Duodenal mucosa (tissue), 2 donors: ENCODE measurements around the gene AAK1.
A peak's percentile ranks its signal among the peaks of the same experiment; 100 is the strongest.
"Not testable (repeated sequence)": the region's sequence is repeated elsewhere in the genome, so short reads cannot be mapped to it uniquely, and the experiment has no call there.

Source experiments
- H3K27ac ChIP-seq: one replicate; pipeline ENCODE4 v1.7.0; 2013; ENCODE audit warnings: low read depth, low read length
- H3K27me3 ChIP-seq, 2 donors: one replicate each; pipeline ENCODE4 v1.7.0; 2013; ENCODE audit warnings: low read length in 2 of 2, control low read depth in 1 of 2; ENCODE audit not compliant: insufficient read depth in 2 of 2, control insufficient read depth in 1 of 2
- H3K36me3 ChIP-seq, 2 donors: one replicate each; pipeline ENCODE4 v1.7.0; 2013; ENCODE audit warnings: low read length in 2 of 2, control low read depth in 1 of 2; ENCODE audit not compliant: insufficient read depth in 2 of 2, control insufficient read depth in 1 of 2
- H3K4me1 ChIP-seq, 2 donors: one replicate each; pipeline ENCODE4 v1.7.0; 2013; ENCODE audit warnings: low read length in 2 of 2, control low read depth in 1 of 2; ENCODE audit not compliant: insufficient read depth in 2 of 2, control insufficient read depth in 1 of 2
- H3K4me3 ChIP-seq, 2 donors: one replicate each; pipeline ENCODE4 v1.7.0; 2013; ENCODE audit warnings: low read length in 2 of 2, low read depth in 1 of 2
- H3K9ac ChIP-seq, 2 donors: one replicate each; pipeline ENCODE4 v1.7.0; 2013; ENCODE audit warnings: low read length in 2 of 2, low read depth in 1 of 2
- H3K9me3 ChIP-seq, 2 donors: one replicate each; pipeline ENCODE4 v1.7.0; 2013; ENCODE audit warnings: low read length in 2 of 2, control low read depth in 1 of 2; ENCODE audit not compliant: control insufficient read depth in 1 of 2

Gene AAK1

DNA sequence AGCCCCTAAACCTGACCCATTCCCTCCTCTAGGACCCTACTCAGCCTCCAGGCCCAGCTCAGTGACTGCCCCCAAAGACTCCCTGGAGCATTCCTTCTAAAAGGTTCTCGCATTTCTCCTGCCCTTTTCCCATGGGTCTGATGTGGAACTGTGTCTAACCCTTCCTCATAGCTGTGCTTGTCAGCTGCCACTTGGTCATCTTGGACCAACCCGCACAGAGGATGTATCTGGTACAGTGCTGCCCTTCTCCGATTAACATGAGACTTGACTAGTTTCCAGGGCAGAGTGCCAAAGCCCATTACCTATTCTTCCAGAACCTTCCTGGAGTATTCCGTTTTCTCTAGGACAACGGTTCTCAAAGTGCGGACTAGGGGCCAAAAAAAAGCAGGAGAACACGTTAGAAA lies 205.8 kb downstream of the AAK1 start:
- Histone ChIP-seq H3K36me3 (no peaks in the 10 kb centered on the region), H3K4me3 (peak overlapping the region; percentile 82 to 92), H3K9me3 (peaks cover 0 to 2% of the 10 kb centered on the region in 2 donors), H3K27ac (peak overlapping the region; percentile 91), H3K27me3 (no peaks in the 10 kb centered on the region), H3K4me1 (peaks cover 20 to 26% of the 10 kb centered on the region in 2 donors), H3K9ac (peak overlapping the region; percentile 71 to 94)

DNA sequence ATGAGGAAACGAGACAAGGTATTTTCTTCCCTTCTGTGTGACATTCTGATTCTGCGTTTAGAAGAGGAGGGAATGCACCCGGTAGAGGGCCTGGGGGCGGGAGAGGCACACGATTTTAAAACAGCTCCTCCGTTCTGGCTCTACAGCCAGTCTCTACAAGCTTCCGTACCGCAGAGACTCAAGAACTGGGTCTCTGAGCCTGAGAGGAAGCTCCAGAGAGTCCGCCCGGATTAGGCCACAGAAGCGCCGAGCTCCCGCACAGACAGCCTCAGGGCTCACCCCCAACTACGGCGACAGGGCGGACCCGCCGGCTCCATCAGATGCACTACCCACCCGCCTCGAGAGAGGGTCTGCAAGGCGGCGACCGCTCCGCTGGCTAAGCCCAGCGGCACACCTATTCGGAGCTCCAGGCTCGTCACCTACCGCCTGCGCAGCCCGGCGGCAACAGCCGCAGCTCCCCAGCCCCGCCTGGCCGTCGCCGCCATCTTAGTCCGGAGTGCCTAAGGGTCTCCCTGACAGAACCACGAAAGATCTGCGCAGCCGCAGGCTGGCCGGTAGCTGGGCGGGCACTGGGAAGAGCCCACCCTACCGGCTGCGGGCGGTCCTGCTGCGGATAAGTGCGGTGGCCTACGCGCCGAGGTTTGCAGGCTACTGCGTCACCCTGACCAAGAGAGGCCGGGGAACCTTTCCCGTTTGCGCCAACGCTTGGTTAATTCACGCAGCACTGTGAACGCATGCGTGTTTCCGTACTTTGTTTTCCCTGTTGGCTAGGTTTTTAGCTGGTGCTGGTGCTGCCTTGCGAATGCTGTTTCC lies 206.4 kb downstream of the AAK1 start, which contains the start of gene NFU1:
Gene NFU1, minus strand, starts transcription at position 498 of the 813 bp plus-strand sequence. Its CDS starts 13 bp downstream, at position 485.
- H3K4me3 ChIP-seq: peak within 1 kb of the TSS; percentile 82 to 92
- H3K36me3 ChIP-seq: no peaks in the 10 kb centered on the region
- H3K27ac ChIP-seq: peak within 1 kb of the TSS; percentile 91

DNA sequence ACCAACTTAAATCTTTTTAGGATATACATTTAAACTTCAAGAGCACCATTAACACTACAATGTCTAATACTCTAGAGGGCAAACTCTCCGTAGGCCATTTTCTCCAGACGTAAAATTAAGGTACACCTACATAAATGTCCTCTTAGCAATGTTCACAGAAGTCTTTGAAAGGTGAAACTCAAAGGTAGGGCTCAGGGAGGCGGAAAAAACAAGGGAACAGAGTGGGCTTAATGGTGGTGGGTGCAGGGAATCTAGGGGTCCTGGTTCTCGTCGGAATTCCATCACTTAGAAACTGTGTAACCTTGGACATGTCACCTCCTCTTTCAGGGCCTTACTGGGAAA lies 207.0 kb downstream of the AAK1 start:
- Histone ChIP-seq H3K4me1 (peaks cover 20 to 26% of the 10 kb centered on the region in 2 donors), H3K36me3 (no peaks in the 10 kb centered on the region), H3K27ac (peak overlapping the region; percentile 91), H3K27me3 (no peaks in the 10 kb centered on the region), H3K9me3 (peaks cover 0 to 2% of the 10 kb centered on the region in 2 donors), H3K9ac (peak overlapping the region; percentile 71 to 94), H3K4me3 (peak overlapping the region; percentile 82 to 92)

More for the DNA sequence above, 206.4 kb downstream of the AAK1 start, which contains the start of gene NFU1:
- Histone ChIP-seq H3K27me3 (no peaks in the 10 kb centered on the region), H3K9ac (peak within 1 kb of the TSS; percentile 71 to 94), H3K4me1 (peaks cover 20 to 26% of the 10 kb centered on the region in 2 donors), H3K9me3 (peaks cover 0 to 2% of the 10 kb centered on the region in 2 donors)

DNA sequence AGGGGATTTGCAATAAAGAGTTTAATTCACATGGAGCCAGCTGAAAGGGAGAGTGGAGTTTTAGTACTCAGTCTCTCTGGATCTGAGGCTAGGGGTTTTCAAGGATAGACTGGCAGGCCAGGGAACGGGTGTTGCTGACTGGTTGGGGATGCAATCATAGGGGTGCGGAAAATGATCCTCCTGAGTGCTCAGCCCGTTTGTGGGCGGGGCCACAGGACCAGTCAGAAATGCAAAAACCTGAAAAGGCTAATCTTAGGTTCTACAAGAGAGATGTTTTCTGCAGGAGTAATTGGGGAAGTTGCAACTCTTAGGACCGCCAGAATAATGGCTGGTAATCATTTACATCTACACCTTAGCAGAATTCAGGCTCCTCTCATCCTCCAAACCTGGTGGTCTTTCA lies 208.8 kb downstream of the AAK1 start:
- Histone ChIP-seq H3K4me1 (peaks cover 20 to 26% of the 10 kb centered on the region in 2 donors), H3K4me3 (no peak overlapping the region), H3K27me3 (no peaks in the 10 kb centered on the region), H3K9ac (no peak overlapping the region), H3K27ac (no peak overlapping the region), H3K9me3 (peaks cover 0 to 2% of the 10 kb centered on the region in 2 donors), H3K36me3 (peaks cover 0 to 3% of the 10 kb centered on the region in 2 donors)

DNA sequence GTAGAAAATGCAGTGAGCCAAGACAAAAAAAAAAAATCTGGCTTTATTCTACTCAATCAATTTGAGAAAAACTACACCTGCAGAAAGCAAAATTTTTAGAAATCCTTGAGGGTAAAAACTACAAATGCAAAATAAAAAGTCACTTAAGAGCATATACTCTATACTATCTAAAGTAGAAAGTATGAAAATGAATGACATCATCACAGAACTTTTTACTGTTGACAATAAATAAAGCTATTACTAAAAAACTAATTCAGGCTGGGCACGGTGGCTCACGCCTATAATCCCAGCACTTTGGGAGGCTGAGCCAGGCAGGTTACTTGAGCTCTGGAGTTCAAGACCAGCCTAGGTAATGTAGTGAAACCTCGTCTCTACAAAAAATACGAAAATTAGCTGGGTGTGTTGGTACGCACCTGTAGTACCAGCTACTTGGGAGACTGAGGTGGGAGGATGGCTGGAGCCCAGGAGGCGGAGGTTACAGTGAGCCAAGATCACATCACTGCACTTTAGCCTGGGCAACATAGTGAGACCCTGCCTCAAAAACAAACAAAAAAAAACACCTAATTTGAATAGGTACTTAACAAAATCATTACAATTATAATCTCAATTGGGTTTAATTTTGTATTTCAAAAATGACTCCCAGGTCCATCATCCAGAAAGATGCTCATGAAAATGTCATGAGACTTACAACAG lies 213.9 kb downstream of the AAK1 start:
- no peaks in the 10 kb centered on the region for H3K9me3 ChIP-seq
- H3K4me3 ChIP-seq: no peak overlapping the region
- H3K4me1 ChIP-seq: peaks cover 3 to 4% of the 10 kb centered on the region in 2 donors
- peaks cover 0 to 19% of the 10 kb centered on the region in 2 donors for H3K36me3 ChIP-seq
- no peak overlapping the region for H3K9ac ChIP-seq
- H3K27ac ChIP-seq: no peak overlapping the region
- H3K27me3 ChIP-seq: no peaks in the 10 kb centered on the region

DNA sequence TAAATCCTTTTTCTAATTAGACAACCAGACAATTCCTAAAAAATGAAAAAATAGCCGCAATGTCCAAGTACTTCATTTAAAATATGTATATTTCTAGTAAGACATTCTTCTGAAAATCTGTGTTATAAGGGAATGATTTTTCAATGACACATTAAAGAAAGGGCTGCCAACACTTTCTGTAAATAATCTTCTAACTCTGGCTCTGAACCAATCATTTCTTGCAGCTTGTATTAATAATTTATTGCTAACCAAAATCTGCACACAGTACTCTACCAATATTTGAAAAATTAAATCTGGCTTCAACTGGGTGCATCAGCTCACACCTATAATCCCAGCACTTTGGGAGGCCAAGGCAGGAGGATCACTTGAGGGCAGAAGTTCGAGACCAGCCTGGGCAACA lies 214.6 kb downstream of the AAK1 start:
- no peak overlapping the region for H3K9ac ChIP-seq
- H3K27ac ChIP-seq: no peak overlapping the region
- peaks cover 0 to 19% of the 10 kb centered on the region in 2 donors for H3K36me3 ChIP-seq
- no peaks in the 10 kb centered on the region for H3K9me3 ChIP-seq
- peaks cover 0 to 4% of the 10 kb centered on the region in 2 donors for H3K4me1 ChIP-seq
- no peaks in the 10 kb centered on the region for H3K27me3 ChIP-seq
- H3K4me3 ChIP-seq: no peak overlapping the region

GRCh38 chr2:69424419-69424818 lies 219.1 kb downstream of the AAK1 start:
- H3K4me3 ChIP-seq: no peak overlapping the region
- H3K4me1 ChIP-seq: peaks cover 0 to 7% of the 10 kb centered on the region in 2 donors
- no peak overlapping the region for H3K9ac ChIP-seq
- peaks cover 0 to 22% of the 10 kb centered on the region in 2 donors for H3K36me3 ChIP-seq
- H3K27me3 ChIP-seq: no peaks in the 10 kb centered on the region
- H3K27ac ChIP-seq: no peak overlapping the region
- H3K9me3 ChIP-seq: no peaks in the 10 kb centered on the region

DNA sequence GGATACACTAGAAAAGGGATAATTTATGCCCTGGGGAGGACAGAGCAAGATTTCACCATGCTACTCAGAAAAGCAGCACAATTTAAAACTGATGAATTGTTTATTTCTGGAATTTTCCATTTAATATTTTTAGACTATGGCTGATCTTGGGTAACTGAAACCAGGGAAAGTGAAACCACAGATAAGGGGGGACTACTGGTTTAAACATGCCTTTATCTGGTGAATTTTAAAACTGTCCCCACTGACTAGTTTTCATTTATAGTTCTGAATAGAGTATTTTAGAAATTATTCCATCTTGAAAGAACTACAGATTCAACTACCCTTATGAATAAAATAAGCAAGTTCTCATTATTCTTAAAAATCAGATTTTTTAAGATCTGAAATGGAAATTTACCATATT lies 221.3 kb downstream of the AAK1 start:
- Histone ChIP-seq H3K9ac (no peak overlapping the region), H3K9me3 (no peaks in the 10 kb centered on the region), H3K27me3 (no peaks in the 10 kb centered on the region), H3K27ac (no peak overlapping the region), H3K36me3 (peaks cover 4 to 19% of the 10 kb centered on the region in 2 donors), H3K4me3 (no peak overlapping the region), H3K4me1 (peaks cover 0 to 3% of the 10 kb centered on the region in 2 donors)

- not testable (repeated sequence) for H3K27ac ChIP-seq, H3K9me3 ChIP-seq, H3K4me1 ChIP-seq, H3K9ac ChIP-seq, H3K4me3 ChIP-seq, H3K27me3 ChIP-seq
- H3K36me3 ChIP-seq: peaks cover 4 to 33% of the 10 kb centered on the region in 2 donors
Observed at GRCh38 chr2:69419111-69419510, 224.4 kb downstream of the AAK1 start.

- peaks cover 4 to 48% of the 10 kb centered on the region in 2 donors for H3K36me3 ChIP-seq
Observed at GRCh38 chr2:69416147-69416546, 227.4 kb downstream of the AAK1 start.

More at GRCh38 chr2:69416147-69416546, 227.4 kb downstream of the AAK1 start:
- H3K9ac ChIP-seq: no peak overlapping the region
- H3K9me3 ChIP-seq: no peaks in the 10 kb centered on the region
- no peak overlapping the region for H3K27ac ChIP-seq
- H3K4me3 ChIP-seq: no peak overlapping the region
- H3K27me3 ChIP-seq: no peaks in the 10 kb centered on the region
- no peaks in the 10 kb centered on the region for H3K4me1 ChIP-seq
